KBM-7 (cell line): ENCODE data around the gene CRKL.
A peak's percentile ranks its signal among the peaks of the same experiment; 100 is the strongest.

Experiments
- DNase-seq: peaks from one replicate; pipeline ENCODE4 v3.0.0-alpha.2; 2015
- in situ Hi-C: fragments of 300-500 bp; cut with MboI; formaldehyde crosslinking; loops from 2 replicates; pipeline ENCODE4 v1.14.3; 2020; ENCODE audit warnings: low sequenced_read_pairs, low pct_unique_long_range_greater_than_20kb, mixed read lengths

The CRKL gene

GRCh38 chr22:21000207-21000986, 83.2 kb downstream of the CRKL start:
- no peak for DNase-seq
- in situ Hi-C loops, result no loop called here

- in situ Hi-C loops, result no loop called here
These were observed 83.9 kb downstream of the CRKL start for GRCh38 chr22:21000987-21001600.

GRCh38 chr22:21001601-21002325, 84.6 kb downstream of the CRKL start, which contains the start of gene THAP7:
THAP7 (minus strand) TSS chr22:21002118; CDS start chr22:21001911, 207 bp downstream.
- in situ Hi-C loops, result no loop called here
- peak; percentile 95 for DNase-seq

More at GRCh38 chr22:21000987-21001600, 83.9 kb downstream of the CRKL start:
- no peak for DNase-seq
